PFSK-1 (cell line): ENCODE data around the gene PRSS57.

Experiments
- FOXP2 ChIP-seq: optimal IDR thresholded peaks from 2 replicates; pipeline ENCODE3; 2011; ENCODE audit warnings: borderline replicate concordance, control low read depth, inconsistent platforms; ENCODE audit not compliant: insufficient read depth; ENCODE audit errors: extremely low read length, extremely low read depth
- POLR2AphosphoS5 ChIP-seq: IDR thresholded peaks from 2 replicates; pipeline ENCODE4 v1.6.1; 2012; ENCODE audit warnings: low read depth, mild to moderate bottlenecking, control low read depth, low read length, moderate library complexity
- REST ChIP-seq, 2 experiments: IDR thresholded peaks; 2 replicates each; pipeline versions ENCODE4 v1.6.1 to v1.8.0; 2011 to 2012; ENCODE audit warnings: low read depth in 2 of 2, low read length in 2 of 2, control low read depth in 1 of 2, inconsistent platforms in 1 of 2, mild to moderate bottlenecking in 1 of 2, moderate library complexity in 1 of 2; ENCODE audit not compliant: insufficient read depth in 1 of 2
- SIN3A ChIP-seq: IDR thresholded peaks from 2 replicates; pipeline ENCODE4 v1.6.1; 2012; ENCODE audit warnings: mild to moderate bottlenecking, low read length, moderate library complexity, borderline replicate concordance; ENCODE audit not compliant: insufficient read depth
- TAF1 ChIP-seq: IDR thresholded peaks from 2 replicates; pipeline ENCODE4 v1.6.1; 2012; ENCODE audit warnings: low read length, control low read depth, borderline replicate concordance; ENCODE audit not compliant: insufficient read depth

The PRSS57 gene

GRCh38 chr19:718991-719512 lies 23.8 kb upstream of the PRSS57 start:
- no peak for TF ChIP-seq TAF1
- no peak for TF ChIP-seq SIN3A
- TF ChIP-seq REST (IDR thresholded peaks at IDR 0.05; ENCODE audit: insufficient read depth in 1 of 2, low read depth in 2 of 2, low read length in 2 of 2): no peak
- TF ChIP-seq POLR2AphosphoS5: no peak
- no peak for TF ChIP-seq FOXP2

GRCh38 chr19:718251-718951 lies 23.1 kb upstream of the PRSS57 start:
- TF ChIP-seq TAF1 (no peak), SIN3A (no peak), POLR2AphosphoS5 (no peak), REST (IDR thresholded peaks at IDR 0.05; ENCODE audit: insufficient read depth in 1 of 2, low read depth in 2 of 2, low read length in 2 of 2) (no peak), FOXP2 (no peak)

DNA sequence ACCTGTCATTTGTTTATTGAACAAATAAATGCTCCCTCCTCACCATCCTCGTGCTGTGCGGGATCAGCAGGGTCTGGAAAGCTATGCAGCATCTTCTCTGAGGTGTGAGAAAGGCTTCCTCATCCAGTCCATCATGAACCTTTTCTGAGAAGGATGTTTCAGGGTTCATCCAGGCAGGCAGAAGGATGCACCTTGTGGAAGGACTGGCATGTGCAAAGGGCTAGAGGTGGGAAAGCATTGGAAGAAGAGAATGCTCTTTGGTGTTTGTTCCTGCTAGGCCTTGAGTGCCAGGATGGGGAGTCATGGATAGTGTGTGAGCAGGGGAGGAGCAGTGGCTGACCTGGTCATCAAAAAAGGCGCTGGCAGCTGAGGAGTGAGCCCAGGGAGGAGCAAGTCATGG lies 20.1 kb upstream of the PRSS57 start:
- no peak for TF ChIP-seq POLR2AphosphoS5
- TF ChIP-seq SIN3A: no peak
- no peak for TF ChIP-seq REST (IDR thresholded peaks at IDR 0.05; ENCODE audit: insufficient read depth in 1 of 2, low read depth in 2 of 2, low read length in 2 of 2)
- TF ChIP-seq TAF1: no peak
- TF ChIP-seq FOXP2: no peak

- TF ChIP-seq TAF1: no peak
- TF ChIP-seq REST (IDR thresholded peaks at IDR 0.05; ENCODE audit: insufficient read depth in 1 of 2, low read depth in 2 of 2, low read length in 2 of 2): no peak
- no peak for TF ChIP-seq SIN3A
- TF ChIP-seq POLR2AphosphoS5: no peak
- TF ChIP-seq FOXP2: no peak
These were observed 16.0 kb upstream of the PRSS57 start for GRCh38 chr19:711254-711653.

DNA sequence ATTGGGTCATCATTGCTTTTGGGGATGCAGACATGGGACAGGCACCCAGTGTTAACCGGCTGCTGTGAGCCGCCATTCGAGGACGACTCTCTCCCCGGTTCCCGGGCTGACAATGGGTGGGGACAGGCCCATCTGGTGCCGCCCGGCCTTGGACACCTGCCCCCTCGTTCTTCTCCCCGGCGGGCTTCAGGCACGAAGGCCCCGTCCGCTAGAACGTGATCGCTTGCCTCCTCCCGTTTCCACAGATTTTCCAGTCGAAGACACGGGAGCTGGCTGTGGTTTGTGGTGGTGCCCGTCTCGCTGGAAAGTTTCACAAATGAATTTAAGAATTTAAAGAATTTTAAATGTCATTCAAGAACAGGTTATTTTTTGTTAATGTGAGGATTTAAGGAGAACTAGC lies 15.5 kb upstream of the PRSS57 start:
- TF ChIP-seq REST (IDR thresholded peaks at IDR 0.05; ENCODE audit: insufficient read depth in 1 of 2, low read depth in 2 of 2, low read length in 2 of 2) (no peak), FOXP2 (no peak), TAF1 (no peak), POLR2AphosphoS5 (no peak), SIN3A (no peak)
